WTC11 (cell line): ENCODE data around the gene SCAF4. TPM values are rescaled to one million over a fixed set of nuclear protein-coding genes. Genes with fewer than 3 reads are reported as not detected.

ENCODE experiments used
- ATAC-seq: fragments of 200-7000 bp; cut with Tn5 transposase; 2 replicates; pipeline ENCODE4 v1.10.0; 2021; ENCODE audit warnings: mild to moderate bottlenecking, moderate library complexity
- CTCF ChIA-PET: fragments of 300-600 bp; sonication (Branson Sonifier 250); formaldehyde crosslinking; loops from one replicate; lab custom pipeline; 2021; ENCODE audit warnings: antibody characterized with exemption; lab: Charles Lee
- POLR2A ChIA-PET: fragments of 350-600 bp; sonication (Branson Sonifier 250); formaldehyde crosslinking; loops from one replicate; lab custom pipeline; 2021; ENCODE audit warnings: antibody characterized with exemption; lab: Charles Lee
- DNase-seq: peaks from one replicate; pipeline ENCODE4 v3.0.0; 2021; ENCODE audit warnings: low spot score
- H3K27ac Mint-ChIP-seq: 2 replicates; pipeline ENCODE4 v1.8.0; 2021; ENCODE audit warnings: mixed read lengths
- H3K27me3 Mint-ChIP-seq: 2 replicates; pipeline ENCODE4 v1.8.0; 2021; ENCODE audit warnings: low read depth, mild to moderate bottlenecking, moderate library complexity, mixed read lengths
- H3K36me3 Mint-ChIP-seq: 2 replicates; pipeline ENCODE4 v1.8.0; 2021; ENCODE audit warnings: mixed read lengths
- H3K4me1 Mint-ChIP-seq: 2 replicates; pipeline ENCODE4 v1.8.0; 2022; ENCODE audit warnings: mixed read lengths
- H3K4me3 Mint-ChIP-seq: 2 replicates; pipeline ENCODE4 v1.8.0; 2021; ENCODE audit warnings: mild to moderate bottlenecking, moderate library complexity, mixed read lengths
- H3K9me3 Mint-ChIP-seq: 2 replicates; pipeline ENCODE4 v1.8.0; 2021; ENCODE audit warnings: mixed read lengths
- ESRRA ChIP-seq: sonication (generic); formaldehyde crosslinking; IDR thresholded peaks from 2 replicates; pipeline ENCODE4 v1.8.1; 2022; ENCODE audit warnings: mild to moderate bottlenecking, missing genetic modification reagents, borderline replicate concordance
- NFE2L1 ChIP-seq: sonication (generic); formaldehyde crosslinking; IDR thresholded peaks from 2 replicates; pipeline ENCODE4 v1.8.1; 2023; ENCODE audit warnings: missing genetic modification reagents
- OVOL2 ChIP-seq: fragments of 250-450 bp; sonication (Bioruptor Pico); IDR thresholded peaks from 2 replicates; pipeline ENCODE4 v1.9.0; 2021; ENCODE audit warnings: mild to moderate bottlenecking, borderline replicate concordance
- ZNF263 ChIP-seq: sonication (generic); formaldehyde crosslinking; IDR thresholded peaks from 2 replicates; pipeline ENCODE4 v1.8.1; 2022; ENCODE audit warnings: low read depth, mild to moderate bottlenecking, moderate library complexity, missing genetic modification reagents
- ZNF396 ChIP-seq: fragments of 250-450 bp; sonication (Bioruptor Pico); IDR thresholded peaks from 2 replicates; pipeline ENCODE4 v1.8.0; 2021; ENCODE audit warnings: mild to moderate bottlenecking, moderate library complexity, borderline replicate concordance
- total RNA-seq: library from RNA; stranded (reverse); gene quantifications from 3 replicates; pipeline ENCODE4 v1.2.3, GENCODE V29; 2021
- TF ChIP-seq, protein P1 (sequence below): sonication (generic); formaldehyde crosslinking; IDR thresholded peaks from 2 replicates; pipeline ENCODE4 v1.8.1; 2022; ENCODE audit warnings: mild to moderate bottlenecking, missing genetic modification reagents, moderate library complexity, borderline replicate concordance
- TF ChIP-seq, protein P2 (sequence below): fragments of 250-450 bp; sonication (Bioruptor Pico); conservative IDR thresholded peaks from 2 replicates; pipeline ENCODE4 v1.9.0; 2021; ENCODE audit warnings: mild to moderate bottlenecking
- TF ChIP-seq, protein P3 (sequence below): sonication (generic); formaldehyde crosslinking; IDR thresholded peaks from 2 replicates; pipeline ENCODE4 v1.8.0; 2022; ENCODE audit warnings: mild to moderate bottlenecking, missing genetic modification reagents
- TF ChIP-seq, protein P4 (sequence below): sonication (generic); formaldehyde crosslinking; IDR thresholded peaks from 2 replicates; pipeline ENCODE4 v1.8.0; 2022; ENCODE audit warnings: mild to moderate bottlenecking, missing genetic modification reagents

Gene SCAF4
- total RNA-seq, 1 experiment from 2014 or later, result 54.0 TPM

DNA sequence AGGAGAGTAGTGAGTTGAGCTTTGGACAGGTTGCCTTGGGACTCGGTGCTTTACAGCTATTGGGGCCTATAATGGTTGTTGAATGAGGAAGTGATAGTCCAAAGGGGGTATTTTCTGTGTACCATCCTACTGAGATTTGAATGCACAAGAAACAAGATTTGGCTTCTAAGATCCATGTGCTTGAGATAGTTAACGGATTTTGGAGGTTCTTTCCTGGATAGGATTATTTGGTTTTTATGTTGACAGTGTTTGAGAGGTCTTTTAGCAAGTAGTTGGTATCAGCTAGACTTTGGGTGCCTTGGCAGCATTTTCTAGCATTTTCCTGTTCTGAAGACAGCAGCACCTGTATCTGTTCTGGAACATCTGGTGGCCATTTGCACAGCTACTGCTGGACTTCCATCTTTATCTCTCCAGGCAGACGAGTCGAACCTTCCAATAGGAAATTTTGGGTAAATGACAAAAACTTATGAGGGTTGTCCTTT is 3.6 kb upstream of the SCAF4 start (continued):
- TF ChIP-seq, protein P1, sequence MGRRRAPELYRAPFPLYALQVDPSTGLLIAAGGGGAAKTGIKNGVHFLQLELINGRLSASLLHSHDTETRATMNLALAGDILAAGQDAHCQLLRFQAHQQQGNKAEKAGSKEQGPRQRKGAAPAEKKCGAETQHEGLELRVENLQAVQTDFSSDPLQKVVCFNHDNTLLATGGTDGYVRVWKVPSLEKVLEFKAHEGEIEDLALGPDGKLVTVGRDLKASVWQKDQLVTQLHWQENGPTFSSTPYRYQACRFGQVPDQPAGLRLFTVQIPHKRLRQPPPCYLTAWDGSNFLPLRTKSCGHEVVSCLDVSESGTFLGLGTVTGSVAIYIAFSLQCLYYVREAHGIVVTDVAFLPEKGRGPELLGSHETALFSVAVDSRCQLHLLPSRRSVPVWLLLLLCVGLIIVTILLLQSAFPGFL (CRISPR knock-in tag), result no peak

- no peaks in the 10 kb centered on the region; the same call in 1 of the 2 replicates for H3K27me3 Mint-ChIP-seq
- H3K4me3 Mint-ChIP-seq, result no peak overlapping the region
- DNase-seq (no peak), ATAC-seq (no peak)
- no peak overlapping the region for H3K27ac Mint-ChIP-seq
- no peaks in the 10 kb centered on the region for H3K36me3 Mint-ChIP-seq
- H3K9me3 Mint-ChIP-seq, result no peaks in the 10 kb centered on the region
- TF ChIP-seq NFE2L1 (CRISPR knock-in tag) (no peak), OVOL2 (CRISPR knock-in tag) (no peak)
- TF ChIP-seq, protein P2, sequence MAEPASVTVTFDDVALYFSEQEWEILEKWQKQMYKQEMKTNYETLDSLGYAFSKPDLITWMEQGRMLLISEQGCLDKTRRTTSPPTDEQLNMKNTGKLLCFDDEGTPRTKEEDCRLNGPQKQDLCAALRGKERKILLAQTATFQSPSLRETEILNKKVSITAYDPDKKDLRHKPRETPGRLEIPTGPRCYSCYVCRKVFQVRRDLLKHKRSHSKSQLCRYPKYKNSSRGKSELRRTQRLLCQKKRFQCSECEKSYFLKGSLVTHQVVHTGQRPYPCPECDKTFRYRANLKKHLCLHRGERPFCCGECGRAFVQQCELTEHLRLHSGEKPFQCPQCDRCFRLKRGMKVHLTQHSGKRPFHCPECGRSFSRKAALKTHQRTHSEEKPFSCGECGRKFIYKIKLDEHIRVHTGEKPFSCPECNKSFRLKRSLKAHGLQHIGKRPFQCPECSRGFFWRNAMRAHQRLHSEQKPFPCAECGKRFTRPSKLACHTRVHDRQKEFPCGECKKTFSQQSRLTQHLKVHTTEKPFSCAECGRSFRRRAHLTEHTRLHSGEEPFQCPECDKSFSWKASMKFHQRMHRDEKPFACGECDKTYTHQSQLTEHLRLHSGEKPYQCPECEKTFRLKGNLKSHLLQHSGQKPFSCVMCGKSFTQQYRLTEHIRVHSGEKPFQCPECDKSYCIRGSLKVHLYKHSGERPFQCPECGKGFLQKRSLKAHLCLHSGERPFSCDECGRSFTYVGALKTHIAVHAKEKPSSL (CRISPR knock-in tag), result no peak
- TF ChIP-seq, protein P3, sequence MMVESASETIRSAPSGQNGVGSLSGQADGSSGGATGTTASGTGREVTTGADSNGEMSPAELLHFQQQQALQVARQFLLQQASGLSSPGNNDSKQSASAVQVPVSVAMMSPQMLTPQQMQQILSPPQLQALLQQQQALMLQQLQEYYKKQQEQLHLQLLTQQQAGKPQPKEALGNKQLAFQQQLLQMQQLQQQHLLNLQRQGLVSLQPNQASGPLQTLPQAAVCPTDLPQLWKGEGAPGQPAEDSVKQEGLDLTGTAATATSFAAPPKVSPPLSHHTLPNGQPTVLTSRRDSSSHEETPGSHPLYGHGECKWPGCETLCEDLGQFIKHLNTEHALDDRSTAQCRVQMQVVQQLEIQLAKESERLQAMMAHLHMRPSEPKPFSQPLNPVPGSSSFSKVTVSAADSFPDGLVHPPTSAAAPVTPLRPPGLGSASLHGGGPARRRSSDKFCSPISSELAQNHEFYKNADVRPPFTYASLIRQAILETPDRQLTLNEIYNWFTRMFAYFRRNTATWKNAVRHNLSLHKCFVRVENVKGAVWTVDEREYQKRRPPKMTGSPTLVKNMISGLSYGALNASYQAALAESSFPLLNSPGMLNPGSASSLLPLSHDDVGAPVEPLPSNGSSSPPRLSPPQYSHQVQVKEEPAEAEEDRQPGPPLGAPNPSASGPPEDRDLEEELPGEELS (CRISPR knock-in tag), result no peak
- ChIA-PET POLR2A (interaction anchor here (0.6 kb wide), 1 partner anchor 199 kb away, joined by 6 read pairs; no protein-coding TSS in a partner anchor), CTCF (no interaction called here)
- no peaks in the 10 kb centered on the region for H3K4me1 Mint-ChIP-seq
These were observed 1.7 kb upstream of the SCAF4 start for GRCh38 chr21:31733551-31734149.

- ChIA-PET CTCF (no interaction called here), POLR2A (interaction anchor here (0.5 kb wide), 1 partner anchor 178 kb away, joined by 7 read pairs; no protein-coding TSS in a partner anchor)
- H3K4me1 Mint-ChIP-seq, result no peaks in the 10 kb centered on the region
- TF ChIP-seq ESRRA (CRISPR knock-in tag) (0 out of 2 replicates have a peak, but pooled peaks have one; percentile 3), ZNF396 (CRISPR knock-in tag) (no peak), ZNF263 (peak; percentile 30; the same call in 1 of the 2 replicates)
- TF ChIP-seq, protein P4, sequence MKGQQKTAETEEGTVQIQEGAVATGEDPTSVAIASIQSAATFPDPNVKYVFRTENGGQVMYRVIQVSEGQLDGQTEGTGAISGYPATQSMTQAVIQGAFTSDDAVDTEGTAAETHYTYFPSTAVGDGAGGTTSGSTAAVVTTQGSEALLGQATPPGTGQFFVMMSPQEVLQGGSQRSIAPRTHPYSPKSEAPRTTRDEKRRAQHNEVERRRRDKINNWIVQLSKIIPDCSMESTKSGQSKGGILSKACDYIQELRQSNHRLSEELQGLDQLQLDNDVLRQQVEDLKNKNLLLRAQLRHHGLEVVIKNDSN (CRISPR knock-in tag), result no peak
- TF ChIP-seq, all 79 proteins: peak for 2
- peak; percentile 3; the same call in 1 of the 2 replicates for ATAC-seq
- Mint-ChIP-seq H3K9me3 (no peaks in the 10 kb centered on the region), H3K36me3 (no peaks in the 10 kb centered on the region), H3K27me3 (no peaks in the 10 kb centered on the region; the same call in 1 of the 2 replicates), H3K4me3 (no peak overlapping the region), H3K27ac (no peak overlapping the region)
- DNase-seq, result peak; percentile 28
These were observed 956 bp upstream of the SCAF4 start for GRCh38 chr21:31732597-31733550.
